DOHH2 (cell line): ENCODE results near the gene FAM114A2.

ENCODE experiments used
- H3F3A ChIP-seq: fragments of 200-600 bp; sonication (generic), shearing (Covaris generic); 2 replicates; pipeline ENCODE4 v1.6.0; 2016; ENCODE audit warnings: antibody characterized with exemption, mild to moderate bottlenecking; ENCODE audit not compliant: control insufficient read depth, insufficient read depth
- H3K27ac ChIP-seq: fragments of 200-600 bp; sonication (generic); 2 replicates; pipeline ENCODE4 v1.5.1; 2014; ENCODE audit warnings: low read depth, mild to moderate bottlenecking, low read length, moderate library complexity
- H3K27me3 ChIP-seq: fragments of 200-600 bp; sonication (generic); 2 replicates; pipeline ENCODE4 v1.6.1; 2014; ENCODE audit warnings: mild to moderate bottlenecking, low read length, mixed read lengths; ENCODE audit not compliant: control insufficient read depth
- H3K36me3 ChIP-seq: fragments of 200-600 bp; sonication (generic); 2 replicates; pipeline ENCODE4 v1.6.1; 2014; ENCODE audit warnings: mild to moderate bottlenecking, low read length, moderate library complexity, mixed read lengths; ENCODE audit not compliant: control insufficient read depth
- H3K4me1 ChIP-seq: fragments of 200-600 bp; sonication (generic); 2 replicates; pipeline ENCODE4 v1.6.1; 2014; ENCODE audit warnings: mild to moderate bottlenecking, low read length, mixed read lengths; ENCODE audit not compliant: control insufficient read depth
- H3K4me2 ChIP-seq: fragments of 200-600 bp; sonication (generic); 2 replicates; pipeline ENCODE4 v1.6.0; 2014; ENCODE audit warnings: mild to moderate bottlenecking, low read length, moderate library complexity
- H3K4me3 ChIP-seq: fragments of 200-600 bp; sonication (generic); 2 replicates; pipeline ENCODE4 v1.5.1; 2014; ENCODE audit warnings: mild to moderate bottlenecking, low read length, mixed read lengths
- H3K79me2 ChIP-seq: fragments of 200-600 bp; sonication (generic); 2 replicates; pipeline ENCODE4 v1.6.1; 2014; ENCODE audit warnings: mild to moderate bottlenecking, low read length, mixed read lengths; ENCODE audit not compliant: control insufficient read depth
- H3K9me2 ChIP-seq: fragments of 200-600 bp; sonication (generic); replicated peaks from 2 replicates; pipeline ENCODE4 v1.6.1; 2014; ENCODE audit warnings: mild to moderate bottlenecking, low read length, mixed read lengths; ENCODE audit not compliant: control insufficient read depth
- H3K9me3 ChIP-seq: fragments of 200-600 bp; sonication (generic); 2 replicates; pipeline ENCODE4 v1.6.1; 2014; ENCODE audit warnings: antibody characterized with exemption, low read length, mixed read lengths; ENCODE audit not compliant: control insufficient read depth, insufficient read depth
- H4K20me1 ChIP-seq: fragments of 200-600 bp; sonication (generic); 2 replicates; pipeline ENCODE4 v1.6.0; 2014; ENCODE audit warnings: low read depth, mild to moderate bottlenecking, antibody characterized with exemption, low read length, moderate library complexity; ENCODE audit not compliant: control insufficient read depth, insufficient read depth
- EZH2phosphoT487 ChIP-seq: fragments of 200-600 bp; sonication (generic); IDR thresholded peaks from 2 replicates; pipeline ENCODE4 v1.6.1; 2017; ENCODE audit warnings: borderline replicate concordance, mild to moderate bottlenecking, antibody characterized with exemption, low read length, moderate library complexity, mixed read lengths
- TF ChIP-seq, protein P1 (sequence below): fragments of 200-600 bp; sonication (generic); IDR thresholded peaks from one replicate; pipeline ENCODE4 v1.5.1; 2014; ENCODE audit warnings: antibody characterized with exemption, mild to moderate bottlenecking, low read depth, low read length; ENCODE audit not compliant: poor library complexity, severe bottlenecking

FAM114A2 gene

DNA sequence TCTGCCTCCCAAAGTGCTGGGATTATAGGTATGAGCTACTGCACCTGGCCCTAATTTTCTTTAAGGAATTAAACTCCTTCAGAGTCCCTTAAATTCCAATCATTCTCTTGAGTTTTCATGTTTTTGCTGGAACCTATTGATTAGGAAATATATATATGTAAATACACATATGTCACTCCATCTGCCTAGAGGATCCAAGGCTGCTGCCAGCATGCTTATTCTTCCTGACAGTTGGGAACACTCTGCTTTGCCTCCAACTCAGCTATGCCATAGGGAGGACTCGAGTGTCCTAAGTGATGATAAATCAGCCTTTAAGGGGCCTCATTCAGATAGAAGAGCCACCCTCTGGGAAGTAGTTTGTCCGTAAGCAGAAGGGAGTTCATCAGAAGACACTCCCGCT is 21.9 kb upstream of the FAM114A2 start:
- TF ChIP-seq, protein P1, sequence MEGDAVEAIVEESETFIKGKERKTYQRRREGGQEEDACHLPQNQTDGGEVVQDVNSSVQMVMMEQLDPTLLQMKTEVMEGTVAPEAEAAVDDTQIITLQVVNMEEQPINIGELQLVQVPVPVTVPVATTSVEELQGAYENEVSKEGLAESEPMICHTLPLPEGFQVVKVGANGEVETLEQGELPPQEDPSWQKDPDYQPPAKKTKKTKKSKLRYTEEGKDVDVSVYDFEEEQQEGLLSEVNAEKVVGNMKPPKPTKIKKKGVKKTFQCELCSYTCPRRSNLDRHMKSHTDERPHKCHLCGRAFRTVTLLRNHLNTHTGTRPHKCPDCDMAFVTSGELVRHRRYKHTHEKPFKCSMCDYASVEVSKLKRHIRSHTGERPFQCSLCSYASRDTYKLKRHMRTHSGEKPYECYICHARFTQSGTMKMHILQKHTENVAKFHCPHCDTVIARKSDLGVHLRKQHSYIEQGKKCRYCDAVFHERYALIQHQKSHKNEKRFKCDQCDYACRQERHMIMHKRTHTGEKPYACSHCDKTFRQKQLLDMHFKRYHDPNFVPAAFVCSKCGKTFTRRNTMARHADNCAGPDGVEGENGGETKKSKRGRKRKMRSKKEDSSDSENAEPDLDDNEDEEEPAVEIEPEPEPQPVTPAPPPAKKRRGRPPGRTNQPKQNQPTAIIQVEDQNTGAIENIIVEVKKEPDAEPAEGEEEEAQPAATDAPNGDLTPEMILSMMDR: no peak
- no peak for TF ChIP-seq EZH2phosphoT487
- no peaks in the 10 kb centered on the region for H3K9me3 ChIP-seq
- H3K4me2 ChIP-seq: no peak overlapping the region
- H3K4me3 ChIP-seq: no peak overlapping the region
- H3K27ac ChIP-seq: no peak overlapping the region
- 0 out of 2 replicates have a peak, but pooled peaks cover 2% of the 10 kb centered on the region for H3K79me2 ChIP-seq
- H3F3A ChIP-seq: no peaks in the 10 kb centered on the region
- H3K4me1 ChIP-seq: peaks cover 30% of the 10 kb centered on the region
- no peaks in the 10 kb centered on the region for H3K9me2 ChIP-seq
- no peaks in the 10 kb centered on the region for H3K27me3 ChIP-seq
- H4K20me1 ChIP-seq: no peaks in the 10 kb centered on the region; the same call in 1 of the 2 replicates
- no peaks in the 10 kb centered on the region; the same call in 1 of the 2 replicates for H3K36me3 ChIP-seq

DNA sequence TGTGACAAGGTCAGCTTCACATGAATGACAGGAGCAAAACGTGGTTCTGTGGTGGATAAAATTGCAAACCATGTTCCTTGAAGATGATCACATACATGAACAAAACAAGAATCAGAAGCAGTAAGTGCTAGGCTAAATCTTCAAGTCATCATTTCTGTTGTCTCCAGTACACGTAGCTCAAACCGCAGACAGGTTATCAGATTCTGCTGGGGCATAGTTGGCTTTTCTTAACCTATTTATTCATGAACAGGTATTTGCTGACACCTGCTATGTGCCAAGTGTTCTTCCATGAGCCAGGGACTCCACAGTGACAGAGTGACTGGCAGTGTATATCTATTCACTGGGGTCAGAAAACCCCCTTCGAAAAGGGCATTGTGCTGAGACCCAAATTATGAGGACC is 20.9 kb upstream of the FAM114A2 start:
- Histone ChIP-seq H3K9me2 (no peaks in the 10 kb centered on the region), H3K4me3 (no peak overlapping the region), H3K79me2 (peaks cover 2% of the 10 kb centered on the region; the same call in 1 of the 2 replicates), H3K27me3 (no peaks in the 10 kb centered on the region), H3K9me3 (no peaks in the 10 kb centered on the region), H4K20me1 (no peaks in the 10 kb centered on the region; the same call in 1 of the 2 replicates), H3K4me2 (no peak overlapping the region), H3K27ac (no peak overlapping the region), H3K4me1 (peaks cover 30% of the 10 kb centered on the region), H3F3A (no peaks in the 10 kb centered on the region), H3K36me3 (peaks cover 5% of the 10 kb centered on the region)
- TF ChIP-seq EZH2phosphoT487: no peak
- TF ChIP-seq, protein P1: no peak

DNA sequence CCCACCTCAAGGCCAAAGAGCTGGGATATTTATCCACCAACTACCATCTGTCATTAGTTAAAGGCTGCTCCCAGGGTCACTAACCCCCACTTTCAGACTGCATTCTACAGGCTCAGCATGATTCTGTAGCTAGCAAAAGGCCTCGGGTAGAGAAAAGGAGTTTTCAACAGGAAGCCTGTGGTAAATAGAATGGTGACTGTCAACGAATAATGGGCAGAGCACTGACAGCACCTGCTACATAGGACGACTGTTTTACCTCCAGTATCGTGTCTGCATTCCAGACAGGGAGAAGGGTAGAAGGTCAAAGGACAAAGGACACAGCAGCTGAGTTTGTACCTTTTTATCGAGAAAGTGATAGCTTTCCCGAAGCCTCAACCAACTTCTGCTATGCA is 20.3 kb upstream of the FAM114A2 start:
- Histone ChIP-seq H3K4me2 (peak overlapping the region; percentile 58; the same call in 1 of the 2 replicates), H3K36me3 (peaks cover 10% of the 10 kb centered on the region), H3K27ac (no peak overlapping the region), H3K9me2 (no peaks in the 10 kb centered on the region), H3K79me2 (peaks cover 2% of the 10 kb centered on the region; the same call in 1 of the 2 replicates), H4K20me1 (no peaks in the 10 kb centered on the region; the same call in 1 of the 2 replicates), H3K4me1 (peaks cover 30% of the 10 kb centered on the region), H3K4me3 (no peak overlapping the region), H3F3A (no peaks in the 10 kb centered on the region), H3K9me3 (no peaks in the 10 kb centered on the region), H3K27me3 (no peaks in the 10 kb centered on the region)
- TF ChIP-seq, protein P1: no peak
- TF ChIP-seq EZH2phosphoT487: no peak
